Liver (tissue), 9 donors: ENCODE measurements around the gene UPF1. TPM values are rescaled to one million over a fixed set of nuclear protein-coding genes. Genes with fewer than 3 reads are reported as not detected.
A peak's percentile ranks its signal among the peaks of the same experiment; 100 is the strongest.

Experiments
- DNase-seq: peaks from one replicate; pipeline ENCODE4 v3.0.0-alpha.2; 2017; ENCODE audit warnings: low spot score
- H3K27ac ChIP-seq, 2 donors: one replicate each; pipeline ENCODE4 v1.7.0; 2013; ENCODE audit warnings: inconsistent platforms in 2 of 2, low read length in 2 of 2, control low read depth in 1 of 2, low read depth in 1 of 2, mild to moderate bottlenecking in 1 of 2
- H3K27me3 ChIP-seq, 4 donors: one replicate each; pipeline versions ENCODE4 v1.6.1 to v1.7.0; 2013; ENCODE audit warnings: low read length in 3 of 4, inconsistent platforms in 1 of 4, mild to moderate bottlenecking in 1 of 4, moderate library complexity in 1 of 4; ENCODE audit not compliant: control insufficient read depth in 4 of 4, insufficient read depth in 4 of 4
- H3K36me3 ChIP-seq, 4 donors: one replicate each; pipeline versions ENCODE4 v1.6.1 to v1.7.0; 2013; ENCODE audit warnings: low read length in 3 of 4, mild to moderate bottlenecking in 3 of 4, low read depth in 1 of 4, moderate library complexity in 1 of 4; ENCODE audit not compliant: control insufficient read depth in 4 of 4, insufficient read depth in 3 of 4
- H3K4me1 ChIP-seq, 4 donors: one replicate each; pipeline versions ENCODE4 v1.6.1 to v1.7.0; 2013; ENCODE audit warnings: low read length in 3 of 4, mild to moderate bottlenecking in 3 of 4, moderate library complexity in 1 of 4; ENCODE audit not compliant: control insufficient read depth in 4 of 4, insufficient read depth in 4 of 4
- H3K4me3 ChIP-seq, 3 donors: one replicate each; pipeline versions ENCODE4 v1.6.1 to v1.7.0; 2013; ENCODE audit warnings: low read length in 3 of 3, control low read depth in 1 of 3, low read depth in 1 of 3, mild to moderate bottlenecking in 1 of 3
- H3K9ac ChIP-seq, 2 donors: one replicate each; pipeline ENCODE4 v1.7.0; 2013; ENCODE audit warnings: low read length in 2 of 2, mild to moderate bottlenecking in 2 of 2, moderate library complexity in 2 of 2, control low read depth in 1 of 2, low read depth in 1 of 2
- H3K9me3 ChIP-seq, 4 donors: one replicate each; pipeline versions ENCODE4 v1.6.1 to v1.7.0; 2013; ENCODE audit warnings: low read length in 3 of 4; ENCODE audit not compliant: control insufficient read depth in 4 of 4
- CTCF ChIP-seq: fragments of 150-350 bp; IDR thresholded peaks from 2 replicates; pipeline ENCODE4 v1.5.1; 2017; ENCODE audit warnings: improper control_type of control experiment, low read depth, low read length; ENCODE audit not compliant: missing input control
- FOXA1 ChIP-seq: IDR thresholded peaks from 2 replicates; pipeline ENCODE4 v1.6.1; 2016; ENCODE audit warnings: antibody characterized with exemption
- FOXA2 ChIP-seq: IDR thresholded peaks from 2 replicates; pipeline ENCODE4 v1.6.1; 2016; ENCODE audit warnings: antibody characterized with exemption
- GABPA ChIP-seq, 2 donors: IDR thresholded peaks in 1 of 2; conservative IDR thresholded peaks in 1 of 2; 2 replicates each; pipeline ENCODE4 v1.6.1; 2016; ENCODE audit warnings: antibody characterized with exemption in 2 of 2, mild to moderate bottlenecking in 1 of 2, moderate library complexity in 1 of 2
- HNF4A ChIP-seq, 2 donors: conservative IDR thresholded peaks; 2 replicates each; pipeline ENCODE4 v1.6.1; 2016; ENCODE audit warnings: antibody characterized with exemption in 2 of 2, mild to moderate bottlenecking in 2 of 2
- HNF4G ChIP-seq: IDR thresholded peaks from 2 replicates; pipeline ENCODE4 v1.6.1; 2016; ENCODE audit warnings: antibody characterized with exemption
- JUND ChIP-seq, 2 donors: IDR thresholded peaks; 2 replicates each; pipeline ENCODE4 v1.6.1; 2016; ENCODE audit warnings: antibody characterized with exemption in 2 of 2
- MAX ChIP-seq: IDR thresholded peaks from 2 replicates; pipeline ENCODE4 v1.6.1; 2016; ENCODE audit warnings: antibody characterized with exemption
- NR2F2 ChIP-seq: IDR thresholded peaks from 2 replicates; pipeline ENCODE4 v1.6.1; 2016; ENCODE audit warnings: antibody characterized with exemption
- RAD21 ChIP-seq, 2 donors: IDR thresholded peaks; 2 replicates each; pipeline ENCODE4 v1.6.1; 2016; ENCODE audit warnings: antibody characterized with exemption in 2 of 2, mild to moderate bottlenecking in 2 of 2
- REST ChIP-seq: IDR thresholded peaks from 2 replicates; pipeline ENCODE4 v1.6.1; 2016; ENCODE audit warnings: antibody characterized with exemption, mild to moderate bottlenecking
- RXRA ChIP-seq, 2 donors: IDR thresholded peaks; 2 replicates each; pipeline ENCODE4 v1.6.1; 2017 to 2018; ENCODE audit warnings: antibody characterized with exemption in 2 of 2, mild to moderate bottlenecking in 1 of 2
- SP1 ChIP-seq: IDR thresholded peaks from 2 replicates; pipeline ENCODE4 v1.6.1; 2018; ENCODE audit warnings: antibody characterized with exemption, mild to moderate bottlenecking
- TAF1 ChIP-seq: conservative IDR thresholded peaks from 2 replicates; pipeline ENCODE4 v1.6.1; 2016; ENCODE audit warnings: antibody characterized with exemption, mild to moderate bottlenecking
- YY1 ChIP-seq: IDR thresholded peaks from 2 replicates; pipeline ENCODE4 v1.6.1; 2016; ENCODE audit warnings: antibody characterized with exemption, mild to moderate bottlenecking
- ZBTB33 ChIP-seq: IDR thresholded peaks from 2 replicates; pipeline ENCODE4 v1.6.1; 2016; ENCODE audit warnings: antibody characterized with exemption
- WGBS: extraction: QIAGEN DNeasy Blood & Tissue Kit; methylation state at CpG from one replicate; pipeline ENCODE4 v1.1.7; 2013; 5-methylcytosine and 5-hydroxymethylcytosine counted together
- polyA plus RNA-seq, 2 donors: library from polyadenylated mRNA; stranded (reverse) in 1 of 2; unstranded in 1 of 2; fragments of 200-250 nt in 1 of 2; fragments of >200 nt in 1 of 2; fragmentation: Nextera tagmentation in 1 of 2; extraction: Ambion mirVana in 1 of 2; gene quantifications; one replicate each; pipeline versions ENCODE4 v1.2.1 to v1.2.3, GENCODE V29; 2013 to 2015
- total RNA-seq, 2 donors: library from RNA; depleted of rRNA; stranded (reverse); fragments of >200 nt; gene quantifications; one replicate each; pipeline ENCODE4 v1.2.3, GENCODE V29; 2014
- donor health status: healthy.
- donor health status: healthy.
- donor health status: healthy.
- donor health status: healthy.
- donor health status: healthy.

UPF1 gene
- total and polyA plus RNA-seq, 4 donors, result 5.7 to 51.0 (median 35.2) TPM

- TF ChIP-seq HNF4G (no peak), CTCF (peak; percentile 76), RXRA (IDR thresholded peaks at IDR 0.05) (no peak), RAD21 (IDR thresholded peaks at IDR 0.05) (peak; percentile 53 to 65), HNF4A (conservative IDR thresholded peaks at IDR 0.05) (no peak), FOXA2 (no peak), SP1 (no peak)
- 52% methylated on average over 38 of the region's 38 CpGs for WGBS
- H3K9me3 ChIP-seq, result no peaks in the 10 kb centered on the region
- no peak overlapping the region for H3K27ac ChIP-seq
- peaks cover 0 to 17% (median 7%) of the 10 kb centered on the region in 4 donors for H3K4me1 ChIP-seq
- H3K27me3 ChIP-seq, result no peaks in the 10 kb centered on the region
- H3K36me3 ChIP-seq, result peaks cover 17 to 64% (median 33%) of the 10 kb centered on the region in 4 donors
- peak; percentile 83 for DNase-seq
- H3K9ac ChIP-seq, result no peak overlapping the region
- H3K4me3 ChIP-seq, result no peak overlapping the region
These were observed 34.4 kb downstream of the UPF1 start for GRCh38 chr19:18865973-18866799.

- H3K4me3 ChIP-seq, result no peak overlapping the region
- TF ChIP-seq MAX (no peak), CTCF (no peak), TAF1 (no peak), GABPA (IDR thresholded peaks at IDR 0.05 in 1 of 2, conservative IDR thresholded peaks at IDR 0.05 in 1 of 2) (no peak), JUND (IDR thresholded peaks at IDR 0.05) (no peak)
- WGBS, result 87% methylated on average over 17 of the region's 17 CpGs
These were observed 35.0 kb downstream of the UPF1 start for GRCh38 chr19:18866800-18867123.

GRCh38 chr19:18867199-18867598 is 35.4 kb downstream of the UPF1 start:
- TF ChIP-seq FOXA2, result no peak
- TF ChIP-seq REST, result no peak
- TF ChIP-seq MAX, result no peak
- TF ChIP-seq FOXA1, result no peak
- TF ChIP-seq ZBTB33, result no peak
- no peak for TF ChIP-seq YY1
- TF ChIP-seq NR2F2, result no peak
- Histone ChIP-seq H3K9me3 (no peaks in the 10 kb centered on the region), H3K36me3 (peaks cover 14 to 54% (median 26%) of the 10 kb centered on the region in 4 donors), H3K4me3 (no peak overlapping the region), H3K27ac (no peak overlapping the region), H3K27me3 (no peaks in the 10 kb centered on the region), H3K4me1 (peaks cover 0 to 17% (median 7%) of the 10 kb centered on the region in 4 donors), H3K9ac (no peak overlapping the region)
- WGBS, result 97% methylated on average over 23 of the region's 23 CpGs
- DNase-seq, result no peak

More at GRCh38 chr19:18866800-18867123, 35.0 kb downstream of the UPF1 start:
- no peaks in the 10 kb centered on the region for H3K9me3 ChIP-seq
- DNase-seq, result no peak
- no peak overlapping the region for H3K27ac ChIP-seq
- no peaks in the 10 kb centered on the region for H3K27me3 ChIP-seq
- H3K9ac ChIP-seq, result no peak overlapping the region
- peaks cover 0 to 17% (median 7%) of the 10 kb centered on the region in 4 donors for H3K4me1 ChIP-seq
- H3K36me3 ChIP-seq, result peaks cover 14 to 58% (median 30%) of the 10 kb centered on the region in 4 donors
